ENCODE data around the gene SEC22C. TPM values are rescaled to one million over a fixed set of nuclear protein-coding genes. Genes with fewer than 3 reads are reported as not detected.

SEC22C gene
- 72.3 TPM for total RNA-seq

GRCh38 chr3:42581709-42582473, at the start of gene SEC22C:
TSS of gene SEC22C (minus strand) at chr3:42581967. CDS start at chr3:42569046, 12,921 bp downstream.

GRCh38 chr3:42600111-42600957, 18.6 kb upstream of the SEC22C start, which contains the start of gene NKTR:
TSS of gene NKTR (plus strand) at chr3:42600686. CDS start at chr3:42601007, 321 bp downstream.

GRCh38 chr3:42502429-42503250, 79.1 kb downstream of the SEC22C start, which contains the start of gene VIPR1:
TSS of gene VIPR1 (plus strand) at chr3:42502643. CDS start at chr3:42502736, 93 bp downstream.

Other genes starting within 250 kb of the SEC22C start
- not detected for gene LYZL4, start 171.4 kb downstream of the SEC22C start, total RNA-seq
- gene VIPR1, start 79.3 kb downstream of the SEC22C start, total RNA-seq = 0.31 TPM
- 25.4 TPM for gene SS18L2, start 8.9 kb upstream of the SEC22C start, total RNA-seq
- 449 TPM for gene NKTR, start 18.7 kb upstream of the SEC22C start, total RNA-seq
- 24.4 TPM for gene ZBTB47, start 71.7 kb upstream of the SEC22C start, total RNA-seq
- not detected for gene KLHL40, start 103.6 kb upstream of the SEC22C start, total RNA-seq
- 1.3 TPM for gene HHATL, start 120.8 kb upstream of the SEC22C start, total RNA-seq
- gene CCDC13, start 191.3 kb upstream of the SEC22C start, total RNA-seq = 2.8 TPM
- 89.5 TPM for gene HIGD1A, start 222.5 kb upstream of the SEC22C start, total RNA-seq
- not detected for gene ACKR2, start 227.5 kb upstream of the SEC22C start, total RNA-seq

Data from parietal lobe (tissue), 1 donor.